ENCODE measurements around the gene CAMK1D. TPM values are rescaled to one million over a fixed set of nuclear protein-coding genes. Genes with fewer than 3 reads are reported as not detected.

Gene CAMK1D
- total RNA-seq, 1 experiment from 2014 or later, result 6.0 TPM

DNA sequence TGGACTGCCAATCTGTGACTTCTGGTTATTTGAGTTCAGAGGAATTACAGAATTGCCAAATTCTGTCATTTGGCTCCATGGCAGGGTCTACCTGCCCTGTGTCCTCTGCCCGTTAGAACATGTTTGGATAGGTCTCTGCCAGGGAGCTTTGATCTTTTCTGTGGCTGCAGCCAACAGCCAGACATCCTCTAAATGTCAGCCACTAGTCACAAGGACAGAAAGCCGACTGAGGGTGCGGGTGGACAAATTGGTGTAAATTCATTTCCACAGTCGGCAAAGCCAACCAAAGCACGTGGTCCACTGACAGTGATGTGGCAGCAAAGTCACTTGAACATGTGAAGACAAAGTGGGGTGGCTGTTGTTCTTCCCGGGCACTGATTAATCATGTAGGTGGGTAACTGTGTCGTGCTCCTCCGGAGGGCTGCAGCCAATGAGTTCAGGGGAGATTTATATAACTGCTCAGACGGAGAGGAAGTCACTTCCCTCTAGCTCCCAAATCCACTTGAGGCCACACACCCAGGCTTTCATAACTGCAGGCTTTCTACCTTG lies 26.7 kb upstream of the CAMK1D start:
- Histone ChIP-seq H3F3A (ENCODE audit: insufficient read depth, low read depth) (peaks cover 7% of the 10 kb centered on the region; the same call in 1 of the 2 replicates), H4K20me1 (ENCODE audit: insufficient read depth) (no peaks in the 10 kb centered on the region), H3K4me1 (replicated peaks; ENCODE audit: insufficient read depth) (peaks cover 22% of the 10 kb centered on the region), H3K4me2 (no peak overlapping the region), H3K9me3 (ENCODE audit: insufficient read depth, low read depth) (no peaks in the 10 kb centered on the region), H3K9me2 (ENCODE audit: insufficient read depth) (no peaks in the 10 kb centered on the region), H2AFZ (no peak overlapping the region), H3K36me3 (ENCODE audit: low read depth) (no peaks in the 10 kb centered on the region), H3K27me3 (ENCODE audit: insufficient read depth, low read depth) (no peaks in the 10 kb centered on the region), H3K4me3 (no peak overlapping the region), H3K27ac (no peak overlapping the region), H3K79me2 (ENCODE audit: low read depth) (no peaks in the 10 kb centered on the region)
- intact Hi-C loops (cut with micrococcal nuclease; ENCODE audit: unreplicated experiment), result no loop called here
- no TSS peak for BruUV-seq (replicated peaks)
- ChIA-PET POLR2A (ENCODE audit: unreplicated experiment) (interaction anchor here (0.6 kb wide), 1 partner anchor 162 kb away, joined by 5 read pairs; no protein-coding TSS in a partner anchor), CTCF (no interaction called here)
- no peak for DNase-seq
- TF ChIP-seq, protein P1, sequence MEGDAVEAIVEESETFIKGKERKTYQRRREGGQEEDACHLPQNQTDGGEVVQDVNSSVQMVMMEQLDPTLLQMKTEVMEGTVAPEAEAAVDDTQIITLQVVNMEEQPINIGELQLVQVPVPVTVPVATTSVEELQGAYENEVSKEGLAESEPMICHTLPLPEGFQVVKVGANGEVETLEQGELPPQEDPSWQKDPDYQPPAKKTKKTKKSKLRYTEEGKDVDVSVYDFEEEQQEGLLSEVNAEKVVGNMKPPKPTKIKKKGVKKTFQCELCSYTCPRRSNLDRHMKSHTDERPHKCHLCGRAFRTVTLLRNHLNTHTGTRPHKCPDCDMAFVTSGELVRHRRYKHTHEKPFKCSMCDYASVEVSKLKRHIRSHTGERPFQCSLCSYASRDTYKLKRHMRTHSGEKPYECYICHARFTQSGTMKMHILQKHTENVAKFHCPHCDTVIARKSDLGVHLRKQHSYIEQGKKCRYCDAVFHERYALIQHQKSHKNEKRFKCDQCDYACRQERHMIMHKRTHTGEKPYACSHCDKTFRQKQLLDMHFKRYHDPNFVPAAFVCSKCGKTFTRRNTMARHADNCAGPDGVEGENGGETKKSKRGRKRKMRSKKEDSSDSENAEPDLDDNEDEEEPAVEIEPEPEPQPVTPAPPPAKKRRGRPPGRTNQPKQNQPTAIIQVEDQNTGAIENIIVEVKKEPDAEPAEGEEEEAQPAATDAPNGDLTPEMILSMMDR (conservative IDR thresholded peaks at IDR 0.05), result no peak
- no peak for TF ChIP-seq EZH2 (IDR thresholded peaks at IDR 0.05; ENCODE audit: low read depth)

DNA sequence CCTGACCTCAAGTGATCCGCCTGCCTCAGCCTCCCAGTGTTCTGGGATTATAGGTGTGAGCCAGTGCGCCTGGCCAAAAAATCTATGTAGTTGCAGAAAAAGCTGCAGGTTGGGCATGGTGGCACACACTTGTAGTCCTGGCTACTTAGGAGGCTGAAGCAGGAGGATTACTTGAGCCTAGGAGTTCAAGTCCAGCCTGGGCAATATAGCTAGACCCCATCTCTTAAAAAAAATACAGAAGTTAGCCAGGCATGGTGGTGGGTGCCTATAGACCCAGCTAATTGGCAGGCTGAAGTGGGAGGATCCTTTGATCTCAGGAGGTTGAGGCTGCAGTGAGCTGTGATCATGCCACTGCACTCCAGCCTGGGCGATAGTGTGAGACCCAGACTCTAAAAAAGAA lies 24.8 kb upstream of the CAMK1D start:
- BruUV-seq (replicated peaks), result no TSS peak
- Histone ChIP-seq H3F3A (ENCODE audit: insufficient read depth, low read depth) (peaks cover 15% of the 10 kb centered on the region), H4K20me1 (ENCODE audit: insufficient read depth) (no peaks in the 10 kb centered on the region), H3K4me1 (replicated peaks; ENCODE audit: insufficient read depth) (peaks cover 40% of the 10 kb centered on the region), H3K36me3 (ENCODE audit: low read depth) (no peaks in the 10 kb centered on the region), H3K4me3 (no peak overlapping the region), H2AFZ (no peak overlapping the region), H3K9me2 (ENCODE audit: insufficient read depth) (no peaks in the 10 kb centered on the region), H3K4me2 (no peak overlapping the region), H3K79me2 (ENCODE audit: low read depth) (no peaks in the 10 kb centered on the region), H3K27ac (no peak overlapping the region), H3K9me3 (ENCODE audit: insufficient read depth, low read depth) (no peaks in the 10 kb centered on the region), H3K27me3 (ENCODE audit: insufficient read depth, low read depth) (no peaks in the 10 kb centered on the region)
- ChIA-PET POLR2A (ENCODE audit: unreplicated experiment) (no interaction called here), CTCF (interaction anchor here (0.5 kb wide), 1 partner anchor 1180 kb away, joined by 9 read pairs; no protein-coding TSS in a partner anchor)
- DNase-seq, result no peak
- TF ChIP-seq, protein P1 (conservative IDR thresholded peaks at IDR 0.05), result no peak
- no peak for TF ChIP-seq EZH2 (IDR thresholded peaks at IDR 0.05; ENCODE audit: low read depth)
- intact Hi-C loops (cut with micrococcal nuclease; ENCODE audit: unreplicated experiment), result no loop called here

DNA sequence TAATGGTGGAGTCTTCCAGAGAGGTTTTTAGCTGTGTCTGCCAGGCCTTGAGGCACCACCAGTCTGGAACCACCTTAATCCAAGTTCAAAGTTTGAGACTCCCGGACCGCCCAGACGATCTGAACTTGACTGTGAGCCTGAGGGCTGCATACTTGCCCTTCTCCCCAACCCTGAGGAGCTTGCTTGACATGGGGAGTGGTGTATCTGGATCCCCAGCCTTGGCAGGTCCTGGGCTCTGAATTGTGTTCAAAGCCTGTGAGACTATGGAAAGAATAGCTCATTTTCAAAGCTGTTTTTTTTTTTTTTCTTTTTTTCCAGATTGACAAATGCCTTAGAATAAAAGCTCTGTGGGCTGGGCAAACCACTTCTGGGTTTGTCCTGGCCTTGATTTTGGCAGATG lies 22.3 kb upstream of the CAMK1D start:
- no peak overlapping the region for H3K27ac ChIP-seq
- no peak for TF ChIP-seq EZH2 (IDR thresholded peaks at IDR 0.05; ENCODE audit: low read depth)
- TF ChIP-seq, protein P1 (conservative IDR thresholded peaks at IDR 0.05), result no peak
- no peaks in the 10 kb centered on the region for H4K20me1 ChIP-seq (ENCODE audit: insufficient read depth)
- no peak for DNase-seq
- H2AFZ ChIP-seq, result no peak overlapping the region
- no peaks in the 10 kb centered on the region for H3K9me2 ChIP-seq (ENCODE audit: insufficient read depth)
- no peaks in the 10 kb centered on the region for H3K9me3 ChIP-seq (ENCODE audit: insufficient read depth, low read depth)
- no peaks in the 10 kb centered on the region for H3K36me3 ChIP-seq (ENCODE audit: low read depth)
- H3K27me3 ChIP-seq (ENCODE audit: insufficient read depth, low read depth), result no peaks in the 10 kb centered on the region
- no peaks in the 10 kb centered on the region for H3K79me2 ChIP-seq (ENCODE audit: low read depth)
- intact Hi-C loops (cut with micrococcal nuclease; ENCODE audit: unreplicated experiment), result no loop called here
- H3K4me3 ChIP-seq, result no peak overlapping the region
- CTCF ChIA-PET, result interaction anchor here (0.6 kb wide), 1 partner anchor 50 kb away, joined by 8 read pairs; no protein-coding TSS in a partner anchor
- peaks cover 12% of the 10 kb centered on the region; the same call in 1 of the 2 replicates for H3F3A ChIP-seq (ENCODE audit: insufficient read depth, low read depth)
- POLR2A ChIA-PET (ENCODE audit: unreplicated experiment), result no interaction called here
- H3K4me2 ChIP-seq, result no peak overlapping the region
- no TSS peak for BruUV-seq (replicated peaks)
- H3K4me1 ChIP-seq (replicated peaks; ENCODE audit: insufficient read depth), result peaks cover 35% of the 10 kb centered on the region

Measured in PC-9 (cell line).